Measurements from ENCODE around the gene ERBB4.

The ERBB4 gene

GRCh38 chr2:212441821-212442220, 96.8 kb downstream of the ERBB4 start:
- no peaks in the 10 kb centered on the region for H3K4me1 ChIP-seq
- no peak for TF ChIP-seq CTCF (IDR thresholded peaks at IDR 0.05)
- H3K4me3 ChIP-seq (ENCODE audit: low read depth, low read length) = no peak overlapping the region

GRCh38 chr2:212441141-212441540, 97.5 kb downstream of the ERBB4 start:
- no peak overlapping the region for H3K4me3 ChIP-seq (ENCODE audit: low read depth, low read length)
- no peak overlapping the region for H3K27ac ChIP-seq
- H2AFZ ChIP-seq = no peak overlapping the region
- no peaks in the 10 kb centered on the region for H3K36me3 ChIP-seq (ENCODE audit: control insufficient read depth, insufficient read depth, low read length)
- H3K4me2 ChIP-seq (ENCODE audit: low read length) = no peak overlapping the region
- no peaks in the 10 kb centered on the region for H3K9me3 ChIP-seq (ENCODE audit: control insufficient read depth, low read length)
- H3K27me3 ChIP-seq (ENCODE audit: control insufficient read depth, insufficient read depth, low read length) = no peaks in the 10 kb centered on the region
- H3K79me2 ChIP-seq = no peaks in the 10 kb centered on the region
- H3K9ac ChIP-seq = no peak overlapping the region
- no peak for TF ChIP-seq CTCF (IDR thresholded peaks at IDR 0.05)
- H3K4me1 ChIP-seq = no peaks in the 10 kb centered on the region

More at GRCh38 chr2:212441821-212442220, 96.8 kb downstream of the ERBB4 start:
- H3K79me2 ChIP-seq = no peaks in the 10 kb centered on the region
- H3K4me2 ChIP-seq (ENCODE audit: low read length) = no peak overlapping the region
- H3K36me3 ChIP-seq (ENCODE audit: control insufficient read depth, insufficient read depth, low read length) = no peaks in the 10 kb centered on the region
- H3K27me3 ChIP-seq (ENCODE audit: control insufficient read depth, insufficient read depth, low read length) = no peaks in the 10 kb centered on the region
- H2AFZ ChIP-seq = no peak overlapping the region
- no peak overlapping the region for H3K27ac ChIP-seq
- no peak overlapping the region for H3K9ac ChIP-seq
- H3K9me3 ChIP-seq (ENCODE audit: control insufficient read depth, low read length) = no peaks in the 10 kb centered on the region

- H3K36me3 ChIP-seq (ENCODE audit: control insufficient read depth, insufficient read depth, low read length) = no peaks in the 10 kb centered on the region
- H3K9ac ChIP-seq = no peak overlapping the region
- no peak overlapping the region for H3K27ac ChIP-seq
- no peak overlapping the region for H3K4me2 ChIP-seq (ENCODE audit: low read length)
- no peaks in the 10 kb centered on the region for H3K27me3 ChIP-seq (ENCODE audit: control insufficient read depth, insufficient read depth, low read length)
- no peak overlapping the region for H3K4me3 ChIP-seq (ENCODE audit: low read depth, low read length)
- no peaks in the 10 kb centered on the region for H3K9me3 ChIP-seq (ENCODE audit: control insufficient read depth, low read length)
- no peak for TF ChIP-seq CTCF (IDR thresholded peaks at IDR 0.05)
- H3K79me2 ChIP-seq = no peaks in the 10 kb centered on the region
- H3K4me1 ChIP-seq = no peaks in the 10 kb centered on the region
- H2AFZ ChIP-seq = no peak overlapping the region
Measured at GRCh38 chr2:212428681-212429478, 109.7 kb downstream of the ERBB4 start.

GRCh38 chr2:212427638-212428037, 111.0 kb downstream of the ERBB4 start:
- no peak overlapping the region for H3K9ac ChIP-seq
- TF ChIP-seq CTCF (IDR thresholded peaks at IDR 0.05) = no peak

More at GRCh38 chr2:212427638-212428037, 111.0 kb downstream of the ERBB4 start:
- H3K79me2 ChIP-seq = no peaks in the 10 kb centered on the region
- no peak overlapping the region for H2AFZ ChIP-seq
- no peaks in the 10 kb centered on the region for H3K27me3 ChIP-seq (ENCODE audit: control insufficient read depth, insufficient read depth, low read length)
- H3K4me3 ChIP-seq (ENCODE audit: low read depth, low read length) = no peak overlapping the region
- no peak overlapping the region for H3K4me2 ChIP-seq (ENCODE audit: low read length)
- H3K4me1 ChIP-seq = no peaks in the 10 kb centered on the region
- H3K27ac ChIP-seq = no peak overlapping the region
- H3K9me3 ChIP-seq (ENCODE audit: control insufficient read depth, low read length) = no peaks in the 10 kb centered on the region
- H3K36me3 ChIP-seq (ENCODE audit: control insufficient read depth, insufficient read depth, low read length) = no peaks in the 10 kb centered on the region
